H9 (cell line): ENCODE data around the gene CREB1. TPM values are rescaled to one million over a fixed set of nuclear protein-coding genes. Genes with fewer than 3 reads are reported as not detected.

Experiments used
- DNase-seq: peaks from one replicate; pipeline ENCODE4 v3.0.0-alpha.2; 2017
- H2AFZ ChIP-seq: one replicate; pipeline ENCODE4 v1.6.1; 2013; ENCODE audit warnings: mild to moderate bottlenecking, low read length, control low read depth, moderate library complexity
- H2AK5ac ChIP-seq: 2 replicates; pipeline ENCODE4 v1.6.1; 2013; ENCODE audit warnings: low read length, control low read depth, mixed read lengths; ENCODE audit not compliant: insufficient read length
- H2BK120ac ChIP-seq: one replicate; pipeline ENCODE4 v1.6.1; 2013; ENCODE audit warnings: low read depth, mild to moderate bottlenecking, low read length, control low read depth, inconsistent platforms; ENCODE audit not compliant: poor library complexity, severe bottlenecking
- H2BK12ac ChIP-seq: 2 replicates; pipeline ENCODE4 v1.6.1; 2013; ENCODE audit warnings: low read length, control low read depth, mixed read lengths, low read depth; ENCODE audit not compliant: insufficient read length
- H2BK15ac ChIP-seq: 2 replicates; pipeline ENCODE4 v1.6.1; 2013; ENCODE audit warnings: low read depth, low read length, control low read depth
- H2BK20ac ChIP-seq: one replicate; pipeline ENCODE4 v1.6.1; 2013; ENCODE audit warnings: low read depth, mild to moderate bottlenecking, low read length, control low read depth, inconsistent platforms; ENCODE audit not compliant: poor library complexity, severe bottlenecking
- H2BK5ac ChIP-seq: 2 replicates; pipeline ENCODE4 v1.6.1; 2013; ENCODE audit warnings: low read length, control low read depth, mixed read lengths; ENCODE audit not compliant: insufficient read length
- H3K14ac ChIP-seq: 2 replicates; pipeline ENCODE4 v1.6.1; 2013; ENCODE audit warnings: low read length, control low read depth; ENCODE audit not compliant: insufficient read depth
- H3K18ac ChIP-seq: 2 replicates; pipeline ENCODE4 v1.6.1; 2013; ENCODE audit warnings: low read depth, mild to moderate bottlenecking, mixed read lengths, low read length, control low read depth; ENCODE audit not compliant: insufficient read length
- H3K23ac ChIP-seq: 2 replicates; pipeline ENCODE4 v1.6.1; 2013; ENCODE audit warnings: low read length, control low read depth, mixed read lengths, low read depth; ENCODE audit not compliant: insufficient read length
- H3K23me2 ChIP-seq: 2 replicates; pipeline ENCODE4 v1.6.1; 2013; ENCODE audit warnings: low read depth, mild to moderate bottlenecking, mixed read lengths, low read length, control low read depth; ENCODE audit not compliant: insufficient read length, poor library complexity, severe bottlenecking
- H3K27ac ChIP-seq: 2 replicates; pipeline ENCODE4 v1.5.1; 2013; ENCODE audit warnings: low read length, control low read depth, mixed read lengths, low read depth; ENCODE audit not compliant: insufficient read length
- H3K27me3 ChIP-seq: 2 replicates; pipeline ENCODE4 v1.6.1; 2013; ENCODE audit warnings: low read length, control low read depth, inconsistent platforms; ENCODE audit not compliant: insufficient read depth
- H3K4ac ChIP-seq: 2 replicates; pipeline ENCODE4 v1.6.1; 2013; ENCODE audit warnings: low read depth, mild to moderate bottlenecking, control low read depth, inconsistent platforms, low read length, moderate library complexity
- H3K4me1 ChIP-seq: 2 replicates; pipeline ENCODE4 v1.6.1; 2013; ENCODE audit warnings: low read length, control low read depth, inconsistent platforms; ENCODE audit not compliant: insufficient read depth
- H3K4me2 ChIP-seq: 2 replicates; pipeline ENCODE4 v1.6.1; 2013; ENCODE audit warnings: low read length, control low read depth, mixed read lengths; ENCODE audit not compliant: insufficient read length, insufficient read depth
- H3K56ac ChIP-seq: 2 replicates; pipeline ENCODE4 v1.6.1; 2013; ENCODE audit warnings: low read depth, mild to moderate bottlenecking, mixed read lengths, low read length, control low read depth; ENCODE audit not compliant: insufficient read length
- H3K79me1 ChIP-seq: 2 replicates; pipeline ENCODE4 v1.6.1; 2013; ENCODE audit warnings: low read depth, mild to moderate bottlenecking, moderate library complexity, low read length, control low read depth, inconsistent platforms; ENCODE audit not compliant: insufficient read depth, poor library complexity, severe bottlenecking
- H3K79me2 ChIP-seq: 2 replicates; pipeline ENCODE4 v1.6.1; 2013; ENCODE audit warnings: low read length, control low read depth, inconsistent platforms; ENCODE audit not compliant: insufficient read depth
- H3K9ac ChIP-seq: 2 replicates; pipeline ENCODE4 v1.6.1; 2013; ENCODE audit warnings: low read length, control low read depth, mixed read lengths; ENCODE audit not compliant: insufficient read length; ENCODE audit errors: extremely low read depth
- H3K9me3 ChIP-seq: one replicate; pipeline ENCODE4 v1.6.1; 2013; ENCODE audit warnings: low read depth, low read length, inconsistent platforms; ENCODE audit not compliant: control insufficient read depth
- H3T11ph ChIP-seq: one replicate; pipeline ENCODE4 v1.6.1; 2013; ENCODE audit warnings: mild to moderate bottlenecking, low read length, control low read depth, inconsistent platforms
- H4K20me1 ChIP-seq: one replicate; pipeline ENCODE4 v1.6.1; 2013; ENCODE audit not compliant: control insufficient read depth, insufficient read length, insufficient read depth
- H4K5ac ChIP-seq: 2 replicates; pipeline ENCODE4 v1.6.1; 2013; ENCODE audit warnings: low read depth, mild to moderate bottlenecking, mixed read lengths, low read length, control low read depth; ENCODE audit not compliant: insufficient read length
- H4K8ac ChIP-seq: replicated peaks from 2 replicates; pipeline ENCODE4 v1.6.1; 2013; ENCODE audit warnings: low read length, control low read depth, mixed read lengths, low read depth; ENCODE audit not compliant: insufficient read length
- H4K91ac ChIP-seq: 2 replicates; pipeline ENCODE4 v1.6.1; 2013; ENCODE audit warnings: low read depth, mild to moderate bottlenecking, moderate library complexity, mixed read lengths, low read length, control low read depth; ENCODE audit not compliant: insufficient read length
- H3K27ac Mint-ChIP-seq, 3 experiments: 2 replicates in 2 of 3; 3 replicates in 1 of 3; pipeline ENCODE4 v1.8.0; 2020 to 2021; ENCODE audit warnings: mixed read lengths in 3 of 3, mild to moderate bottlenecking in 1 of 3, moderate library complexity in 1 of 3
- H3K27me3 Mint-ChIP-seq: 2 replicates; pipeline ENCODE4 v1.8.0; 2021; ENCODE audit warnings: low read depth, mild to moderate bottlenecking, moderate library complexity, mixed read lengths
- H3K36me3 Mint-ChIP-seq, 3 experiments: 2 replicates in 2 of 3; 3 replicates in 1 of 3; pipeline ENCODE4 v1.8.0; 2020 to 2021; ENCODE audit warnings: low read depth in 3 of 3, mixed read lengths in 3 of 3; ENCODE audit not compliant: insufficient read depth in 1 of 3
- H3K4me1 Mint-ChIP-seq, 2 experiments: 2 replicates each; pipeline ENCODE4 v1.8.0; 2020; ENCODE audit warnings: mixed read lengths in 2 of 2
- H3K4me3 Mint-ChIP-seq, 2 experiments: 2 replicates in 1 of 2; 3 replicates in 1 of 2; pipeline ENCODE4 v1.8.0; 2020 to 2021; ENCODE audit warnings: mild to moderate bottlenecking in 2 of 2, mixed read lengths in 2 of 2, moderate library complexity in 1 of 2
- H3K9me3 Mint-ChIP-seq, 2 experiments: 2 replicates in 1 of 2; 3 replicates in 1 of 2; pipeline ENCODE4 v1.8.0; 2020; ENCODE audit warnings: mild to moderate bottlenecking in 2 of 2, mixed read lengths in 2 of 2, moderate library complexity in 1 of 2
- CTCF ChIP-seq: fragments of 200-600 bp; sonication (generic); conservative IDR thresholded peaks from 3 replicates; pipeline ENCODE4 v1.8.0; 2021; ENCODE audit warnings: antibody characterized with exemption, mild to moderate bottlenecking
- WGBS: extraction: QIAGEN DNeasy Blood & Tissue Kit; methylation state at CpG from one replicate; pipeline ENCODE4 v1.1.7; 2013; ENCODE audit warnings: missing lambda C conversion rate, low lambda C conversion rate, mixed read lengths; ENCODE audit not compliant: insufficient read length; ENCODE audit errors: extremely low coverage; 5-methylcytosine and 5-hydroxymethylcytosine counted together
- total RNA-seq: library from RNA; stranded (reverse); gene quantifications from 2 replicates; pipeline ENCODE4 v1.2.1, GENCODE V29; 2021

The CREB1 gene
- total RNA-seq, 1 experiment from 2014 or later, result 103 TPM

GRCh38 chr2:207534417-207534816, 4.7 kb downstream of the CREB1 start:
- no peaks in the 10 kb centered on the region; the same call in 1 of the 2 replicates for H3K27me3 Mint-ChIP-seq
- peaks cover 9 to 12% (median 10%) of the 10 kb centered on the region in 3 experiments; a peak in 6 of 7 replicates for H3K36me3 Mint-ChIP-seq
- Histone ChIP-seq H3K4ac (no peak overlapping the region), H4K20me1 (no peaks in the 10 kb centered on the region), H4K8ac (no peak overlapping the region), H3K9me3 (no peaks in the 10 kb centered on the region), H3K27ac (no peak overlapping the region), H3K4me1 (no peaks in the 10 kb centered on the region; the same call in 1 of the 2 replicates), H3K18ac (no peak overlapping the region), H2AK5ac (no peak overlapping the region), H3K9ac (no peak overlapping the region), H3K79me2 (peaks cover 33% of the 10 kb centered on the region; the same call in 1 of the 2 replicates), H3K4me2 (no peak overlapping the region), H2BK15ac (no peak overlapping the region), H3K23ac (no peak overlapping the region), H3K56ac (no peak overlapping the region), H3K23me2 (peaks cover 4% of the 10 kb centered on the region), H2BK5ac (no peak overlapping the region), H4K91ac (no peak overlapping the region), H2BK12ac (no peak overlapping the region), H2BK120ac (no peak overlapping the region), H3K27me3 (no peaks in the 10 kb centered on the region), H4K5ac (no peak overlapping the region), H2AFZ (no peak overlapping the region), H3K79me1 (peaks cover 2% of the 10 kb centered on the region), H3K14ac (no peak overlapping the region), H3T11ph (no peak overlapping the region), H2BK20ac (no peak overlapping the region)
- H3K4me1 Mint-ChIP-seq, result peaks cover 25 to 42% of the 10 kb centered on the region in 2 experiments
- H3K4me3 Mint-ChIP-seq, result no peak overlapping the region
- no peaks in the 10 kb centered on the region for H3K9me3 Mint-ChIP-seq
- no peak for DNase-seq
- no peak for TF ChIP-seq CTCF
- H3K27ac Mint-ChIP-seq, result no peak overlapping the region
- WGBS, result no CpG with 5 or more reads among the region's 3 CpGs
